COLO668 (cell line): Measurements from ENCODE around the gene HS2ST1.
"Not testable (repeated sequence)": the region's sequence is repeated elsewhere in the genome, so short reads cannot be mapped to it uniquely, and the experiment has no call there.

Experiments used
- DNase-seq: peaks from one replicate; lab custom pipeline; 2025; ENCODE audit not compliant: unreplicated experiment; lab: John Stamatoyannopoulos, UW

Gene HS2ST1

GRCh38 chr1:86914601-86914997 is at the start of gene HS2ST1:
TSS of gene HS2ST1 (plus strand) at chr1:86914635.
- DNase-seq = no peak

GRCh38 chr1:86865973-86866637 is 48.3 kb upstream of the HS2ST1 start:
- DNase-seq = no peak

GRCh38 chr1:86866665-86867064 is 47.8 kb upstream of the HS2ST1 start:
- no peak for DNase-seq

- not testable (repeated sequence) for DNase-seq
Measured at GRCh38 chr1:86867278-86867677, 47.2 kb upstream of the HS2ST1 start.

- DNase-seq = no peak
Measured at GRCh38 chr1:86868477-86868876, 46.0 kb upstream of the HS2ST1 start.

- no peak for DNase-seq
Measured at GRCh38 chr1:86871001-86871400, 43.4 kb upstream of the HS2ST1 start.

- DNase-seq = no peak
Measured at GRCh38 chr1:86872086-86872485, 42.3 kb upstream of the HS2ST1 start.

- no peak for DNase-seq
Measured at GRCh38 chr1:86875722-86876121, 38.7 kb upstream of the HS2ST1 start.

GRCh38 chr1:86887479-86888162 is 26.8 kb upstream of the HS2ST1 start:
- no peak for DNase-seq

- DNase-seq = no peak
Measured at GRCh38 chr1:86888327-86888726, 26.1 kb upstream of the HS2ST1 start.

GRCh38 chr1:86899401-86899800 is 15.0 kb upstream of the HS2ST1 start:
- DNase-seq = not testable (repeated sequence)

- no peak for DNase-seq
Measured at GRCh38 chr1:86905875-86906274, 8.6 kb upstream of the HS2ST1 start.

- DNase-seq = no peak
Measured at GRCh38 chr1:86906419-86906818, 8.0 kb upstream of the HS2ST1 start.

- DNase-seq = no peak
Measured at GRCh38 chr1:86912281-86912900, 2.0 kb upstream of the HS2ST1 start.

GRCh38 chr1:86913399-86913895 is 988 bp upstream of the HS2ST1 start:
- peak; percentile 54 for DNase-seq

- DNase-seq = peak; percentile 100
Measured at GRCh38 chr1:86913896-86914600, 387 bp upstream of the HS2ST1 start, which contains the start of gene SELENOF. TSS of gene SELENOF (minus strand) at chr1:86914126. CDS start at chr1:86914111, 15 bp downstream.

GRCh38 chr1:86914998-86915736 is 732 bp downstream of the HS2ST1 start:
- DNase-seq = peak; percentile 80

GRCh38 chr1:86915737-86916235 is 1.4 kb downstream of the HS2ST1 start:
- no peak for DNase-seq

- DNase-seq = no peak
Measured at GRCh38 chr1:86916752-86917151, 2.3 kb downstream of the HS2ST1 start.

- DNase-seq = no peak
Measured at GRCh38 chr1:86922445-86922844, 8.0 kb downstream of the HS2ST1 start.
